Endometrium (tissue), 2 donors: ENCODE results near the gene ACAT2.
"Not testable (repeated sequence)": the region's sequence is repeated elsewhere in the genome, so short reads cannot be mapped to it uniquely, and the experiment has no call there.

Experiments used
- FAIRE-seq: peaks from 2 replicates; lab custom pipeline; 2012; peaks lifted over from hg19 to GRCh38; lab: Jason Lieb, UNC
- donor health status: control.
- donor health status: control.

Gene ACAT2

GRCh38 chr6:159730332-159730676 lies 31.5 kb upstream of the ACAT2 start:
- FAIRE-seq, result no peak

GRCh38 chr6:159732550-159732949 lies 29.3 kb upstream of the ACAT2 start:
- FAIRE-seq, result not testable (repeated sequence)

DNA sequence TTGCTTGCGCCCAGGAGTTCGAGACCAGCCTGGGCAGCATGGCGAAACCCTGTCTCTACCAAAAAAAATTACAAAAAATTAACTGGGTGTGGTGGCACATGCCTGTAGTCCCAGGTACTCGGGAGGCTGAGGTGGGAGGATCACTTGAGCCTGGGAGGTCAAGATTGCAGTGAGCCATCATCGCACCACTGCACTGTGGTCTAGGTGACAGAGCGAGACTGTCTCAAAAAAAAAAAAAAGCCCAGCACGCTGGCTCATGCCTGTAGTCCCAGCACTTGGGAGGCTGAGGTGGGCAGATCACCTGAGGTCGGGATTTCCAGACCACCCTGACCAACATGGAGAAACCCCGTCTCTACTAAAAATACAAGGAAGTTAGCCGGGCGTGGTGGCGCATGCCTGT lies 28.4 kb upstream of the ACAT2 start:
- FAIRE-seq, result not testable (repeated sequence)

GRCh38 chr6:159736908-159737307 lies 24.9 kb upstream of the ACAT2 start:
- no peak for FAIRE-seq

DNA sequence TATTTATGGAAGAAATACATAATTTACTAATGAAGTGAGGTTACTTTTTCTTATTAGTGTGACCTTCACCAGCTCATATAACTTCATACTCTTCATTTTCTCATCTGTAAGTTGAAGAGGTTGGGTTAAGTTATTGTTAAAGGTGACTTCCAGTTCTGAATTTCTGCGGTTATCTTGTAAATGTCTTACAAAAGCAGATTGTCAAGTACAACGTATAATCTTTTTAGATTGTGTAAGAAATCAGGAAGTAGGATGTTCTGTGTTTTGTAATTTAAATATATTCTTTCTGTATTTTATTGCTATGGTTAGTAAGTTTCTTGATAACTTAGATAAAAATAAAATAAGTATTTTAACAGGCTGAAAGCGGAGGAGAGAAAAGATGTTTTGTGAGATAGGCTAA lies 22.5 kb upstream of the ACAT2 start:
- no peak for FAIRE-seq

GRCh38 chr6:159742165-159742564 lies 19.7 kb upstream of the ACAT2 start:
- FAIRE-seq, result no peak

DNA sequence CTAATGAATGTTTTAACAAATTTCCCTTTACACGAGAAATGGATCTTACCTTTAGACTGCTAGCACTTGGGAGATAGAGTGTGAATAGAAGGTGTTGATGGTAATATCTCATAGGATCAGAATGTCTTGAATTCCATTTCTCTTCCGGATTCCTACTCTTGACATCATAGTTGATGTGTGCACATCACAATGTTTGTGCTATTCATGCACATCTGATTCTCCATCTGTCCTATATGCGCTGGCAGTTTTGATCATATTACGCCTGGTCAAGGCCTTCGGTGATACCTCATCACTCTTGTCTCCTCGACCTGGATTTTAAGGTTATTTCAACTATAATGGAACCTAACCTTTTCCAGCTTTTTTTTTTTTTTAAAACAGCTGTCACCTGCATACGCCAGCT lies 16.8 kb upstream of the ACAT2 start:
- FAIRE-seq, result no peak

GRCh38 chr6:159746759-159747158 lies 15.1 kb upstream of the ACAT2 start:
- FAIRE-seq, result no peak

DNA sequence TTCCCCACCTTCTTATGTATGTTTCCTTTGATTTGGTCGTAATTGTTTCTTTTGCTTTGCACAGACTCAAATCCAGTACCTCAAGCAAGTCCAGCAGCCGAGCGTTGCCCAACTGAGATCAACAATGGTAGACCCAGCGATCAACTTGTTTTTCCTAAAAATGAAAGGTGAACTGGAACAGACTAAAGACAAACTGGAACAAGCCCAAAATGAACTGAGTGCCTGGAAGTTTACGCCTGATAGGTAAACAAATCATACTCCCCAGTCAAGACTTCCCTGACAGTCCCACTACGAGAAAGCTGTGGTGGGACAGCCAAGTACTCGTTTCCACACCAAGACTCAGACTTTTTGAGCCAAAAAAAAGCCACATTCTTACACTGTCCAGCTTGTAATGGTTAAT lies 13.7 kb upstream of the ACAT2 start:
- FAIRE-seq, result not testable (repeated sequence)

GRCh38 chr6:159751448-159751847 lies 10.4 kb upstream of the ACAT2 start:
- FAIRE-seq, result no peak

- no peak for FAIRE-seq
Measured at GRCh38 chr6:159753081-159753872, 8.6 kb upstream of the ACAT2 start.

DNA sequence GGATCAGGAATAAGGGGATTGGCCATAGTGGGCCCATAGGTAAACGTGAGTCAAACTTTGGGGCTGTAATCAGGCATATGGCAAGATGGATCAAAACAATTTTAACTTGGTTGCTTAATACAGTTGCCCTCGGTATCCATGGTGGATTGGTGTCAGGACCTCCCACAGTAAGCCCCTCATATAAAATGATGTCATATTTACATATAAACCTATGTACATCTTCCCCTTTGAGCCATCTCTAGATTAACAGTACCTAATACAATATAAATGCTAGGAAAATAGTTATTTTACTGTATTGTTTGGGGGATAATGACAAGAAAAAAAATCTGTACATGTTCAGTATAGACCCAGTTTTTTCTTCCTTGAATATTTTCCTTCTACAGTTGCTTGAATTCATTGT lies 7.4 kb upstream of the ACAT2 start:
- no peak for FAIRE-seq

DNA sequence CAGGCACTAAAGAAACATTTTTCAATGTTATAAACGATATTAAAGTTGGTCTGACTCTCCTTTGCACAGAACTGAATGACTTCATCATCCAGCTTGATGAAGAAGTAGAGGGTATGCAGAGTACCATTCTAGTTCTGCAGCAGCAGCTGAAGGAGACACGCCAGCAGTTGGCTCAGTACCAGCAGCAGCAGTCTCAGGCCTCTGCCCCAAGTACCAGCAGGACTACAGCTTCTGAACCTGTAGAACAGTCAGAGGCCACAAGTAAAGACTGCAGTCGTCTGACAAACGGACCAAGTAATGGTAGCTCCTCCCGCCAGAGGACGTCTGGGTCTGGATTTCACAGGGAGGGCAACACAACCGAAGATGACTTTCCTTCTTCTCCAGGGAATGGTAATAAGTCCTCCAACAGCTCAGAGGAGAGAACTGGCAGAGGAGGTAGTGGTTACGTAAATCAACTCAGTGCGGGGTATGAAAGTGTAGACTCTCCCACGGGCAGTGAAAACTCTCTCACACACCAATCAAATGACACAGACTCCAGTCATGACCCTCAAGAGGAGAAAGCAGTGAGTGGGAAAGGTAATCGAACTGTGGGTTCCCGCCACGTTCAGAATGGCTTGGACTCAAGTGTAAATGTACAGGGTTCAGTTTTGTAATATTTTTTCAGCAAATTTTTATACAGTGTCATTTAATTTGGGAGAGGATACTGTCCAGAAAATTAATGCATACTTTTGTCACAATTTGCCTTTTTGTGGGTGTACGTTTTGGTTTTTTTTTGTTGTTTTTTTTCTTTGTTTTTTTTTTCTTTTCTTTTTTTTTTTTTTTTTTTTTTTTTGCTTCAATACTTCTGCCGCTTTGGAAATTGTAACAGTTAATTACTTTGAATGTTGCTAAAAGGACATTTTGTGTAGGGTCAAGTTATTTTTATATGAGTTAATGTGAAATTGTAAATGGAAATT lies 6.6 kb upstream of the ACAT2 start:
- no peak for FAIRE-seq

- no peak for FAIRE-seq
Measured at GRCh38 chr6:159756508-159756907, 5.3 kb upstream of the ACAT2 start.

- no peak for FAIRE-seq
Measured at GRCh38 chr6:159758031-159759001, 3.5 kb upstream of the ACAT2 start.

DNA sequence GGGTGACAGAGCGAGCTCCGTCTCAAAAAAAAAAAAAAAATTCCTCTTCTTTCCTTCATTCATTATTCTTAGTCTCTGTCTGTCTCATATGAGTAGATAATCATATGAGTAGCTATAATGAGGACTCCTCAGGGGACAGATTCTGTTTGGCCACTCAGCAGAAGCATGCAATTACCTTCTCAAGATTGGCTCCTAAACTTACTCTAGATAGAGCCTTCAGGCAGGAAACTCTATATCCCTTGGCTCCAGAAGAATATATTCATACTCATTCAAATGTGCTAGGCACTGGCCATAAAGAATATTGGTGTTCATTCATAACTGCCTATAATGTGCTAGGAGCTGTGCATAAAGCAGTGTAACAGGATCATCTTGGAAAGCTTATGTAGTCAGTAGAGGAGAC lies 2.2 kb upstream of the ACAT2 start:
- no peak for FAIRE-seq

- FAIRE-seq, result no peak
Measured at GRCh38 chr6:159760602-159761057, 1.2 kb upstream of the ACAT2 start.

DNA sequence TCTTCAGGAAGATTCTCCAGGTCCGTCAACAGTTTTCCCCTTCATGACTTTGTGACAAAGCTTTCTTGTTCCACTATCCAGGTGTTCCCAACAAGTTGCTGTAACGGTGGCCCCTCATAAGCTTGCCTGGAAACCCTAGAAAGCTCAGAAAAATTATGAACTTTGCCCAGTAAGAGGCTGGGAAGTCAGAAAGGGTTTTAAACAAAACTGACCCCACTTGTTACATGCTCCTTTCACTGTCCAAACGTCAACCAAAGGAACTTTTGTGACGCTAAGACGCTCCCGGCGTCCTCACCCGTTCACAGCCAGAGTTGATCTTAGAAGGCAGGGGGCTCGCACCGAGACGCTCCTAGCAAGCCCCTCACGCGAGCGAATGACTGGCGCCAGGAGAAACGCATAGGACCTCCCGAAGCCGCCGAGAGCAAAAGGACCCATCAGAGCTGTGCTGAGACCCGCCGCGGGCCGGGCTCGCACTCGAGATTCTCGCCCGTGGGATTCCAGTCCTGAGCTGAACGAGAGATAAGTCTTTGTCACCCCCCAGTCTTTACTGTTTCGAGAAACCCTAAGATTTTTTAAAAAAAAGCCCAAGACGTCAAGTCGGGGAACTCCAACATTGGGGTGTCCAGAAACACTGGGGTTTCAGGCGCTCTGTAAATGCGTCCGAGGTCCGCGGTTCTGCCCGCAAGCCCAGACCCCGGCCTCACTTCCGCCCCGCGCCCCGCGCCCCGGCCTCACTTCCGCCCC lies 544 bp upstream of the ACAT2 start:
- no peak for FAIRE-seq

GRCh38 chr6:159762681-159763293 lies 942 bp downstream of the ACAT2 start:
- no peak for FAIRE-seq

- no peak for FAIRE-seq
Measured at GRCh38 chr6:159766906-159767305, 5.1 kb downstream of the ACAT2 start.

GRCh38 chr6:159769470-159769869 lies 7.6 kb downstream of the ACAT2 start:
- FAIRE-seq, result no peak
